DMS114 treated with DMSO at 0.1 percent for 48 hours (cell line): ENCODE data around the gene NPTX2.
"Not testable (repeated sequence)": the region's sequence is repeated elsewhere in the genome, so short reads cannot be mapped to it uniquely, and the experiment has no call there.

ENCODE experiments used
- DNase-seq: peaks from one replicate; lab custom pipeline; 2025; ENCODE audit not compliant: unreplicated experiment; lab: John Stamatoyannopoulos, UW

Gene NPTX2, protein sequence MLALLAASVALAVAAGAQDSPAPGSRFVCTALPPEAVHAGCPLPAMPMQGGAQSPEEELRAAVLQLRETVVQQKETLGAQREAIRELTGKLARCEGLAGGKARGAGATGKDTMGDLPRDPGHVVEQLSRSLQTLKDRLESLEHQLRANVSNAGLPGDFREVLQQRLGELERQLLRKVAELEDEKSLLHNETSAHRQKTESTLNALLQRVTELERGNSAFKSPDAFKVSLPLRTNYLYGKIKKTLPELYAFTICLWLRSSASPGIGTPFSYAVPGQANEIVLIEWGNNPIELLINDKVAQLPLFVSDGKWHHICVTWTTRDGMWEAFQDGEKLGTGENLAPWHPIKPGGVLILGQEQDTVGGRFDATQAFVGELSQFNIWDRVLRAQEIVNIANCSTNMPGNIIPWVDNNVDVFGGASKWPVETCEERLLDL

DNA sequence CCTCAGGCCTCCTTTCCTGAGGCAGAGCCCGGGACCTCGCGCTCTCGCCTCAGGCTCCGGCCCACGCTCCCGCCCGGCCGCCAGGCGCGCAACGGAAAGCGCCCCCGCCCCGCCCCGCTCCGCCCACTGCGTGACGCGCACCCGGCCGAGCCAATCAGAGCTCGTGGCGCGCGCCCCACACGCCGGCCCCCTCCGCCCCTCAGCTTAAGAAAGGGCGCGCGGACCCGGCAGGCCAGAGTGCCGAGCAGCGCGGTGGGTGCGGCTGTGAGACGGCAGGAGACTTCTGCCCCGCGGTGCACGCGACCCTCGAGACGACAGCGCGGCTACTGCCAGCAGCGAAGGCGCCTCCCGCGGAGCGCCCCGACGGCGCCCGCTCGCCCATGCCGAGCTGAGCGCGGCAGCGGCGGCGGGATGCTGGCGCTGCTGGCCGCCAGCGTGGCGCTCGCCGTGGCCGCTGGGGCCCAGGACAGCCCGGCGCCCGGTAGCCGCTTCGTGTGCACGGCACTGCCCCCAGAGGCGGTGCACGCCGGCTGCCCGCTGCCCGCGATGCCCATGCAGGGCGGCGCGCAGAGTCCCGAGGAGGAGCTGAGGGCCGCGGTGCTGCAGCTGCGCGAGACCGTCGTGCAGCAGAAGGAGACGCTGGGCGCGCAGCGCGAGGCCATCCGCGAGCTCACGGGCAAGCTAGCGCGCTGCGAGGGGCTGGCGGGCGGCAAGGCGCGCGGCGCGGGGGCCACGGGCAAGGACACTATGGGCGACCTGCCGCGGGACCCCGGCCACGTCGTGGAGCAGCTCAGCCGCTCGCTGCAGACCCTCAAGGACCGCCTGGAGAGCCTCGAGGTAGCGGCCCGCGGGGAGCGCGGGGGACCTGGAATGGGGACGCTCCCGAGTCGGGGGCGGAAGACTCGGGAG is at the start of gene NPTX2:
TSS of gene NPTX2 (plus strand) at position 235 of the 909 bp plus-strand sequence. CDS start at position 412, 177 bp downstream.
- peak; percentile 48 for DNase-seq

DNA sequence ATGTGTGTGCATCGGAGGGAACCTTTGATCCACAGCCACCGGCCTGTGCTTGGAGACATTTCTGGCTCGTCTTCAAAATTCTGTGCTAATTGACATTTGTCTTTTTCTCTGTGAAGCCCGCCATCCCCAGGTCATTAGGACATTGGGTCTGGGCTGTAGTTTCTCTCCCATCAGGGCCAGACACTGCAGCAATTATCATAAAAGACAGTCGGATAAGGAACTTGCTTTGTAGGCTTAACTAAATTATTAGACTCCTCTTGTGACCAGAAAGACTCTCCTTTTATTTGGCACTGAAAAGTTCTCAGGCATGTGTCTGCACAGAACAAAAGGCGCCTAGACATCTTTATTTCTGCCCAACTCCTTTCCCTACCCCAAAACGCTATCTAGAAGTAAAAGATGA is 49.1 kb upstream of the NPTX2 start:
- no peak for DNase-seq

DNA sequence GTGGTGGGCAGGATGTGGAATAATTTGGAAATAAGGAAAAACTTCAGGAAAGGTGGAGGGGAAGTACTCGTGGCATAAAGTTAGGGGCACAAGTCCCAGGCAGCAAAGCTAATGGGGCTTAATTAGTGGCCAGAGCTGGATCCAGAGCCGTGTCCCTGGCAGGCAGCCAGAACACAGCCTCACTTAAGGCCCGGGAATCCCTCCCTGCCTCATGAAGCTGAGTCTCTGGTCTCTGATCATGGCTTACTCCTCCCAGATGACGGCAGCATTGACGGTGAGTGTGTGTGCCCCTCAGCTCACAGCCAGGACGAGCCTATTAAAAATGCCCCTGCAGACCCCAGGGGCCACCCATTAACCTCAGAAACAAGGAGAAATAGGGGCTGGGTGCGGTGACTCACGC is 48.2 kb upstream of the NPTX2 start:
- no peak for DNase-seq

DNA sequence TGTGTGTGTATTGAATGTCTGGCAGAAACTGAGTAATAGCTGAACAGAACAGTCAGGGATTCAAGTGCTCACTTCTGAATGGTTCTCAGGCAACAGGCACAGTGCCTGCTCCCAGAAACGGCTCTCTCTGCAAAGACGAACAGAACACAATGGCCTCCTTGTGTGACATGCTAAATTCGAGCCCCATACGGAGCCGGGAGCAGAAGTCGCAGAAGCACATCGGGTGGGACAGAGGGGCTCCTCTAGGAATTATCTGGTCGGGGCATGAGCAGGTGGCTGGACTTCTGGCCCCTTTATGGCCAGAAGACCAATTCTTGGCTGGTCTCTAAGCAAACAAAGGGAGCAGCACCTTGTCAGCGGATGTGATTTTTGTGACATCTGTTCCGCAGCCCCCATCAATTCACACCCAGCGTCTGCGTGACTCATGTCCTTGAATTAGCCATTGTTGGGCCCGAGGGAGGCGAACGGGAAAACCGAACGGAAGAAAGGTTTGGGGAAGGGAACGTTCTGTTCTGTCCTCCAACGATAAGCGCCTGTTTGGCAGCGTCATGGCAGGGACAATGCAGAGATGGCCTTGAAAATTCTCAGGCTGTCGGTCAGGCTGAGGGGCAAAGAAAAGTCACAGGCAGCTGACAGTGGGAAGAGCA is 47.3 kb upstream of the NPTX2 start:
- no peak for DNase-seq

DNA sequence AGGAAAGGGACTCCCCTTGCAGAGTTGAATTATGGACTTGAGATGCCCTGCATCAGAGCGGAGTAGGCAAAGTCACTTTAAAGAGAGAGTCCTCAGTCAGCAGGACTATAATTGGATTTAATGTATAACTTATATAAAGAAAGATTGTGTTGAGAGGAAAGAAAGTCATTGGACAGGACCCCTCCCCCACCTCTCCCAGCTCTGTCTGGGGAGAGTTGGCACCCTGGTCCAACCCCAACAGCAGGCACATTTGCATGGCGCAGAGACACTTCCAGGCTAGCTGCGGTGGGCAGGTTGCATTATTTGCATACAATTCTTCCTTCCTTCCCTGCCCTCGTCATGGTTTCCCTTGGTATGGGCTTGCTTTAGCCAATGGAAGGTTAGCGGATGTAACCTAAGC is 46.1 kb upstream of the NPTX2 start:
- DNase-seq, result no peak

DNA sequence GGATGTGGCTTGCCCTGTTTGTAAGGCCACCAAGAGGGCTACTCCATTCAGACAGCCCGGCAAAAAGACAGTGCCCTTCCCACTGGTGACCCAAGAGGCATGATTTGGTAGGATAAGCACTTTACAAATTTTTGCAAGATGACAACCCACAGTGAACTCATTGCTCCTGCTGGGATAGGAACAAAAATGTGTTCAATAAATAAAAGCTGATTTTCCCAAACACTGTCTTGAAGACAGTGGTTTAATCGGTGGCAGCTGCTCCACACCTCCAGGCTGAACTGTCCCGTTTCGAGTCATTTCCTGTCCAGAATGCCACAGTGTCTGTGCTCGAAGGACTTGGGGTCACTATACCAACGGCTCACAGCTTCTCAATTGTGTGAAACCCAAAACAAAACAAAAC is 45.1 kb upstream of the NPTX2 start:
- DNase-seq, result no peak

DNA sequence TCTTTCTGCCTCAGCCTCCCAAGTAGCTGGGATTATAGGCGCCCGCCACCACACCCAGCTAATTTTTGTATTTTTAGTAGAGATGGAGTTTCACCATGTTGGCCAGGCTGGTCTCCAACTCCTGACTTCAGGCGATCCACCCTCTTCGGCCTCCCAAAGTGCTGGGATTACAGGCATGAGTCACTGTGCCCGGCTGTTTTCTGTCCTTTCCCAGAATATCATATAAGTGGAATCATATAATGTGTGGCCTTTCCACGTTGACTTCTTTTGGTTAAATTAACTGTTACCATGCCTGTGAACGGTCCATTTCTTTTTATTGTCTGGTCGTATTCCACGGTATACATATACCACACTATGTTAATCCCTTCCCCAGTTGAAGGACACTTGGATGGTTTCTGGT is 44.4 kb upstream of the NPTX2 start:
- DNase-seq, result not testable (repeated sequence)

DNA sequence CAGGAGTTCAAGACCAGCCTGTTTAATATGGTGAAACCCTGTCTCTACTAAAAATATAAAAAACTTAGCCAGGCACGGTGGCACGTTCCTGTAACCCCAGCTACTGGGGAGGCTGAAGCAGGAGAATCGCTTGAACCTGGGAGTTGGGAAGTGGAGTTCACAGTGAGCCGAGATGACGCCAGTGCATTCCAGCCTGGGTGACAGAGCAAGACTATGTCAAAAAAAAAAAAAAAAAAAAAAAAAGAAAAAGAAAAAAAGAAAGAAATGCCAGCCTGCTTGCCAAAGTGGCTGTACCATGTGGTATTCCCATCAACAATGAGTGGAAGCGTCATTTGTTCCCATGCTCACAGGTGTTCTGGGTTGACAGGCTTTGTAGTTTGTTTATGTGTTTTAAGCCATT is 43.3 kb upstream of the NPTX2 start:
- no peak for DNase-seq

DNA sequence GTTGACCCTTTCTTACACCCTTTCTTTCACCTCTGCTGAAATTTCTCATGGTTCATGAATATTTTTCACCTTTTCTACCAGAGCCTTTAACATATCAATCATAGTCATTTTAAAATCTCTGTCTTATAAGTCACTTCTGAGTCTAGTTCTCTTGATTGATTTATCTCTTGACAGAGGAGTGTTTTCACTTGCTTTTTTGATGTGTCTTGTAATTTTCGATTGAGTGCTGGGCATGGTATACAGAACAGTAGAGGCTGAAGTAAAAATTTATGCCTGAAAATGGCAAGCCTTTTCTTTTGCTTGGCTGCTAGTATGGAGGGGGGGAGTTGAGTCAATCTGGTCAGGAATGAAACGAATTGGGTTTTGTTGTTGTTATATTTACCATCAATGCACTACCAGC is 41.2 kb upstream of the NPTX2 start:
- no peak for DNase-seq

DNA sequence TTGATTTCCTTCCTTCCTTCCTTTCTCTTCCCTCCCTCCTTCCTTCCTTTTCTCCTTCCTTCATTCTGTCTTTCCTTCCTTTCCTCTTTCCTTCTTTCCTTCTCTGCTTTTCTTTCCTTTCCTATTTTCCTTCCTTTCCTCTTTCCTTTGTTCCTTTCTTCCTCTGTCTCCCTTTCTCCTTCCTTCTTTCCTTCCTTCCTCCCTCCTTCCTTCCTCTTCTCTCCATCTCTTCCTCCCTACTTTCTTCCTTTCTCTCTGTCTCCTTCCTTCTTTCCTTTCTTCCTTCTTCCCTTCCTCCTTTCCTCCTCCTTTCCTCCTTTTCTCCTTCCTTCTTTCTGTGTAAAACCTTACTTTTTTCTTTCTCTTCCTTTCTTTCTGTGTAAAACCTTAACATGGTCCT is 32.3 kb upstream of the NPTX2 start:
- DNase-seq, result no peak

DNA sequence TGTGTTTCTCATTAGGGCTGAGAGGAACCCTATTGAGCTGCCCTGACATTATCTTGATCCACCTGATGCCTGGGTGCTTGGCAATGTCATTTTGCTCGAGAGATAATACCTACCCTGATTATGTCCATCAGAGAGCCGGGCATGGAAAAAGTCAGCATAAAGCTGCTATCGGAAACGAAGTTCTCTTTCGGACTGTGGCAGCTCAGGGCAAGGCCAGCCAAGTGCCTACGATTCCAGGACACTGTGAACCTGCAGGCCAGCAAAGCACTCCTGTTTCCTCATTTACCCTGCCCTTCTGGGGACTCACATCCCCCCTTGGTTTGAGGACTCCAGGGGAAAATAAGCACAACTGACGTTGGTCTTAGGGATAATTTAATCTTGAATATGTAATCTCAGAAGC is 25.2 kb upstream of the NPTX2 start:
- no peak for DNase-seq

DNA sequence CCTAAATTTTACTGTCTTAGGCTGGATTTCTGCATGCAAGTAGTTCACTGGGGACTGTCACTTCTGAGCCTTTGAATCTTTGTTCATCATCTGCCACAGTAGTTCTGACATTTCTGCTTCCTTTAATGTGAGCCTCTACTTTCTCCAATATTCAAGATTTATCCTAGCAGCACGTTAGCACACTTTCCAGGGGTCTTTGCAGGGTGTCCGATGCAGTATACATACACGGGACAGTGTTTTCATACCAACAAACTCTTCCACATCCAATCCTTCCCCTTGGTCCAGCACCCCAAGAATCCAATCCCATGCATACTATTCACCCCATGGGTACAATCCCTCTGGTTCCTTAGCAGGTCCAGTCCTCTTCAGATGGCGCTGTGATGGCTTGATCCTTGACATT is 22.7 kb upstream of the NPTX2 start:
- no peak for DNase-seq

DNA sequence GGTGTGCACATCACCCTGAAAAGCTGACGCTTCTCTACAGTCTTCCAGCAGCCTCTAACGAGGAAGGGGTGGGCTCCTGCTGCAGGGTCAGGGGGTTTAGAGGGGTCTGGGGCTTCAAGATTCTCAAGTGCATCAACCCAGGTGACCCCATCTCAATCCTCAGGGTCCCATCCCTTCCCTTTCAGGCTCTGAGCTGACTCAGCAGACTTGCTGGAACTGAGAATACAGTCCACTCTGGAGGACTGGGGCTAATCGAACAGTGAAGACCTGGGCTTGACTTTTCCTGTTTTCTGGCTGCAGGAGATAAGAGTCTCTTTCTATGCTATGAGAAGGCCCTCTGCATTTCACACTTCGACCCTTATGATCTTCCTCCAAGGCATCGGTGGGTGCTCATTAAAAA is 22.3 kb upstream of the NPTX2 start:
- DNase-seq, result no peak

DNA sequence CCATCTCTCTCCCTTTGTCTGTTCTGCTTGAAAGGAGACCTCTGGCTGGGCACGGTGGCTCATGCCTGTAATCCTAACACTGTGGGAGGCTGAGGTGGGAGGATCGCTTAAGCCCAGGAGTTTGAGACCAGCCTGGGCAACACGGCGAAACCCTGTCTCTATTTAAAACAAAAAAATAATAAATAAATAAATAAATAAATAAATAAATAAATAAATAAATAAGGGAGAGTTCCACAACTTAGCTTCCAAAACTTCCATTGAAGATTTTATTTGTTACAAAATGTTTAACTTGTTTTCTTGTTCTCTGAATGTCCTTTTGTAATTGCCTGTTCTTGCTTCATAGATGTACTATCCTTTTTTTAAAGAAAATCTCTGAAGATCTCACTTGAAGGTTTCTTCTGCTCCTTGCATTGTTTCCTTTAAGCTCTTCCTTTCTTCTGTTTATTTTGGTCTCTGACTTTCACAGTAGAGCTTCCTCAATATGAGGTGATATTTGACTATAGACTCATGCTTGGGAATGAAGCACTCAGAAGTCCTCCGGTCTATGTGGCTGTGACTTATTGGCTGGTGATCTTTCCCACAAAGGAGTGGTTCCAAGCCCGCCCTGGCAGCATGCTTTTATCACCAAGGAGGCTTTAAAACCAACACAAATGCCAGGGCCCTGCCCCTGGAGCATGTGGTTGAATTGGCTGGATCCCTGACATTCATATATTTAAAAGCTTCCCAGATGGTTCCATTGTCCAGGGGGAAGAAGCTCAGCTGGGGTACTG is 18.1 kb upstream of the NPTX2 start:
- DNase-seq, result no peak

DNA sequence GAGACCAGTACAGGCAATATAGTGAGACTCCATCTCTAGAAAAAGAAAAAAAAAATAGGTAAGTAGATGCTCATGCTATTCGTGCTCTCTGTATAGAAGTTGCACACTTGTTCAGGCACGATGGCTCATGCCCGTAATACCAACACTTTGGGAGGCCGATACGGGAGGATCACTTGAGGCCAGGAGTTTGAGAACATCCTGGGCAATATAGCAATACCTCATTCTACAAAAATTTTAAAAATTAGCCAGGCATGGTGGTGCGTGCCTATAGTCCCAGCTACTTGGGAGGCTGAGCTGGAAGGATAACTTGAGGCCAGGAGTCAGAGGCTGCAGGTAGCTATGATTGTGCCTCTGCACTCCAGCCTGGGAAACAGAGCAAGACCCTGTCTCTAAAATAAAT is 17.2 kb upstream of the NPTX2 start:
- no peak for DNase-seq

DNA sequence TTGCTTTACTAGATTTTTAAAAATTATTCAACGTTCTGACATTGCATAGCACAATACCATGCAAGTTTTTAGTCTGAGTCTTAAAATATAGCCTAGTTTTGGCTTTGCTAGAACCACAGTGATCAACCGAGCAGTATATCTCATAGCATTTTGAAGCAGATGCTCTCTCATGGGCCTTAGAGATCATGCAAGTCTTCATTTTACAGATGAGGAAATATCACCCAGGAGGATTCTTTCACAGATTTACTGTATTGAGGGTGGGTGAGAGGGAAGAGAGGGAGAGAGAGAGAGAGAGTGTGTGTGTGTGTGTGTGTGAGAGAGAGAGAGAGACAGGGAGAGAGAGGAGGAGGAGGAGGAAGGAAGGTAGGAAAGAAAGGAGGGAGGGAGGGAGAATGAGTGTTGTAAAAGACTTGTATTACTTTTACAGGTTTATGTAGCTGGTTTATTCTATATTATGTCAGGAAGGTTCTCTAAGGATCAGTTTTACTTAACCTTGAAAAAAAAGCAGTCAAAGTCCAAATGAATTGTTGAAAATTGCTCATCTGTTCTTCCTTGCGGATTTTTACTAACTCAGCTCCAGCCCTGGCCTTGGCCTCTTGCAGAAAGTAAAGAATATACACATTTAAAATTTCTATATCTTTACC is 14.2 kb upstream of the NPTX2 start:
- DNase-seq, result no peak

DNA sequence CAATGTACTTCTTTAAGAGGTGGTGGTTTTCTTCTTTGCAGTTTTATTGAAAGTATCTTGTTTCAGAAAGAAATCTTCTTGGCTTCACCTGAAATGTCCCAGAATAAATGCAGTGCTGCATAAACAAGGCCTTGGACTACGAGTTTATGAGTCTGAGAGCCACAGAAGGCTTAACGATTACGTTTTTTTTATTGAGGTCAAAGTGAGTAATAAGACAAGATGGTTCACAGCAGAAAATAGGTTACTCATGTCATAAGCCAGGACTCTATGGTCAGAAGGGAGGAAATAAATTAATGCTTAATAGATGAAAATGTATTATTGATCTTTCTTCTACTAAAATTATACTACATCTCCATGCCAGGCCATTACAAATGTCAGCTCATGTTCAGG is 13.7 kb upstream of the NPTX2 start:
- DNase-seq, result no peak

DNA sequence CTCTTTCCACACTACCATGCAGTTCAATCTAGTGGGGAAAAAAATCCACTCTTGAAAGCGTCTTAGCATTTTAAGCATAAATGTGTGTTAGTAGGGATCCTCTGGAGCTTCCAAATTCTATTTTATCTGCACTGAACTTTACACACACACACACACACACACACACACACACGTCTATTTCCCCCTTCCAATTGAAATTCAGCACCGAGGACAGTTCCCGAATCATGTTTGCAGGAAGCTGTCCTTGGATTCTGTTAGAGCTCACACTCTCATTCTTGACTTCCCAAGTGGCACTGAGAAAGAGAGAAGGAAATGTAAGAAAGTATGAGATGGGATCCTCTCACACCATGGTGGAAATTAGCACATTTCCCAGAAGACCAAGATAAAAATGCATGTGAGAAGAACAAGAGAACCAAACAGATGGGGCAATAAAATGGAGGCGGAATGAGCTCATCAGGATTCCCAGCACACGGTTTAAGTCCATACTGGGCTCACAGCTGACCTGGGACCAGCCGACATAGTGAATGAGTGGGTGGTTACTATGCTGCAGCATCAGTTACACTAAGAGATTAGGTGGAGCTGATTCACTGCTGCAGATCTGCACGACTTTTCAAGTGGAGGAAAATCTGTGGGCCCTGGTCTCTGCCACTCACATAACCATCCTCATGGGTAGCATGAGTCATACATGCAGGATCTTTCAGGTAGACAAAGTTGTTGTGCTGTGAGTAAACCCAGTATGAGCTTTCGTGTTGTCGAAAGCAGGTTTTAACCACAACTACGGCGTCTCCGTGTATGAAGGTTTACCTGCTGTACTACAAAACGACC is 3.3 kb upstream of the NPTX2 start:
- no peak for DNase-seq

DNA sequence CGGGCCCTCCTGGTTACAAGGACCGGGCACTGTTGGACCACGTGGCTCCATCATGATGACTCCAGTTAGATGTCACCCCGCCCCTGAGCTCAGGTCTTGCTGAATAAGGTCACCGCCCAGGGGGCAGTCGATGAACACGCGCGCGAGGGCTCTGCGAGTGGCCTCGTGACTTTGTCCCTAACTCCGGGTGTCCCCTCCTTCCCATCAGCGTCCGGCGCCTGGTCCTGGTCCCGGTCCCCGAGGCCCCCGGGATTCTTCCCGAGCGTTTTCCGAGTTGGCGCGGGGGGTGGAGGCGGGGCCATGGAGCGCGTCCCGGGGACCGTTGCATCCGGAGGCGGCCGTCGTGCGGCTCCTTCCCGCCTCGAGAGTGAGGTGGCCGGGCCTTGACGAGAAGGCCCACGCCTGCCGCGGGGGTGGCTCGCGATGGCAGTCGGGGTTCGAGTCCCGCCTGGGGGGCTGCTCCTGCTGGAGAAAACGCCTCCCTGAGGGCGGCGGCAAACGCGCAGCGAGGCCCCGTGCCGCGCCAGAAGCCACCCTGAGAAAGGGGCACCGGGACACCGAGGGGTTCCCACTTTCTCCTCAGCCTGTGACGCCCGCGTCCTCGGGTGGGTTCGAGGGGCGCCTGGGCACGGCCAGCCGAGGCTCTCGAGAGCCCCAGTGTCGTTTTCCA is 569 bp upstream of the NPTX2 start:
- DNase-seq, result no peak
